K562 (cell line): ENCODE measurements around the gene PARP4. TPM values are rescaled to one million over a fixed set of nuclear protein-coding genes. Genes with fewer than 3 reads are reported as not detected.

ENCODE experiments used
- ASH1L ChIP-seq: fragments of 450-650 bp; IDR thresholded peaks from 2 replicates; pipeline ENCODE4 v1.6.1; 2018; ENCODE audit warnings: borderline replicate concordance, mild to moderate bottlenecking, low read depth; ENCODE audit not compliant: partially characterized antibody
- BCOR ChIP-seq: fragments of 450-650 bp; IDR thresholded peaks from 2 replicates; pipeline ENCODE4 v1.6.1; 2016
- CREM ChIP-seq: IDR thresholded peaks from 2 replicates; pipeline ENCODE4 v1.6.1; 2014; ENCODE audit warnings: antibody characterized with exemption, low read depth
- EP400 ChIP-seq: fragments of 450-650 bp; IDR thresholded peaks from 2 replicates; pipeline ENCODE4 v1.6.1; 2017; ENCODE audit warnings: antibody characterized with exemption, mild to moderate bottlenecking, moderate library complexity
- FOXK2 ChIP-seq, 2 experiments: fragments of 450-650 bp; IDR thresholded peaks in 1 of 2; conservative IDR thresholded peaks in 1 of 2; 2 replicates each; pipeline ENCODE4 v1.6.1; 2016; ENCODE audit warnings: low read depth in 2 of 2, mild to moderate bottlenecking in 1 of 2
- HIVEP1 ChIP-seq: fragments of 250-450 bp; sonication (Bioruptor Pico); IDR thresholded peaks from 2 replicates; pipeline ENCODE4 v1.4.0; 2020; ENCODE audit warnings: mild to moderate bottlenecking
- MCM3 ChIP-seq: fragments of 450-650 bp; IDR thresholded peaks from 2 replicates; pipeline ENCODE4 v1.6.1; 2016
- NFRKB ChIP-seq: fragments of 450-650 bp; IDR thresholded peaks from 2 replicates; pipeline ENCODE4 v1.6.1; 2016; ENCODE audit warnings: low read depth
- SMARCA4 ChIP-seq: fragments of 450-650 bp; IDR thresholded peaks from 2 replicates; pipeline ENCODE4 v1.6.1; 2016
- SP1 ChIP-seq: sonication (generic); formaldehyde crosslinking; IDR thresholded peaks from 2 replicates; pipeline ENCODE4 v1.8.1; 2022; ENCODE audit warnings: mild to moderate bottlenecking, missing genetic modification reagents
- SPI1 ChIP-seq: IDR thresholded peaks from 2 replicates; pipeline ENCODE4 v1.6.1; 2011; ENCODE audit warnings: low read depth, low read length, control low read depth, borderline replicate concordance
- SREBF1 ChIP-seq: fragments of 150-350 bp; IDR thresholded peaks from 2 replicates; pipeline ENCODE4 v1.6.1; 2014; ENCODE audit warnings: antibody characterized with exemption, low read depth, low read length, borderline replicate concordance
- SRSF3 ChIP-seq: fragments of 200-400 bp; formaldehyde crosslinking; IDR thresholded peaks from 2 replicates; pipeline ENCODE4 v1.6.1; 2016; ENCODE audit warnings: mild to moderate bottlenecking, low read length, moderate library complexity; ENCODE audit not compliant: insufficient read depth
- TFAM ChIP-seq: fragments of 250-450 bp; sonication (Bioruptor Pico); conservative IDR thresholded peaks from 2 replicates; pipeline ENCODE4 v1.5.0; 2021; ENCODE audit warnings: mild to moderate bottlenecking, moderate library complexity
- THRAP3 ChIP-seq: fragments of 450-650 bp; IDR thresholded peaks from 2 replicates; pipeline ENCODE4 v1.6.1; 2016; ENCODE audit warnings: mild to moderate bottlenecking, inconsistent platforms, borderline replicate concordance
- ZBTB40 ChIP-seq, 2 experiments: fragments of 450-650 bp in 1 of 2; sonication (generic) in 1 of 2; formaldehyde crosslinking in 1 of 2; IDR thresholded peaks; 2 replicates each; pipeline versions ENCODE4 v1.7.1 to v1.9.0; 2016 to 2022; ENCODE audit warnings: inconsistent platforms in 1 of 2, mild to moderate bottlenecking in 1 of 2, missing genetic modification reagents in 1 of 2
- ZFX ChIP-seq: sonication (generic); formaldehyde crosslinking; IDR thresholded peaks from 2 replicates; pipeline ENCODE4 v1.8.0; 2022; ENCODE audit warnings: mild to moderate bottlenecking, missing genetic modification reagents, moderate library complexity
- ZNF224 ChIP-seq: sonication (generic); formaldehyde crosslinking; IDR thresholded peaks from 2 replicates; pipeline ENCODE4 v1.8.0; 2022; ENCODE audit warnings: mild to moderate bottlenecking, missing genetic modification reagents
- ZNF77 ChIP-seq: fragments of 250-450 bp; sonication (Bioruptor Pico); IDR thresholded peaks from 2 replicates; pipeline ENCODE4 v1.5.0; 2020
- polyA plus RNA-seq, 8 experiments: library from polyadenylated mRNA; depleted of rRNA in 4 of 8; stranded (reverse) in 5 of 8; unstranded in 3 of 8; fragments of >200 nt; fragmentation: Nextera tagmentation in 2 of 8; fragmentation: Illumina TruSeq in 1 of 8; extraction: Ambion mirVana in 2 of 8; extraction: Trizol in 1 of 8; gene quantifications; 2 replicates each; pipeline versions ENCODE4 v1.2.1 to v1.2.3, GENCODE V29; 2011 to 2014; ENCODE audit warnings: inconsistent platforms in 1 of 8, missing spikeins in 1 of 8
- total RNA-seq, 7 experiments: library from RNA; depleted of rRNA in 6 of 7; stranded (reverse); fragments of >200 nt in 6 of 7; fragmentation: Illumina TruSeq in 2 of 7; extraction: Trizol in 2 of 7; gene quantifications; 2 replicates each; pipeline versions ENCODE4 v1.2.1 to v1.2.3, GENCODE V29; 2011 to 2021; ENCODE audit warnings: low replicate concordance in 1 of 7

PARP4 gene
- total and polyA plus RNA-seq, 9 of the 15 experiments (the other 6 are each of a cell fraction or from before 2014, with no cell fraction given): 6.3 to 26.3 (median 18.8) TPM

GRCh38 chr13:24512197-24512907 is at the start of gene PARP4 (continued):
- TF ChIP-seq SREBF1 (no peak), SRSF3 (no peak), HIVEP1 (CRISPR knock-in tag) (no peak), EP400 (peak; percentile 90), SPI1 (no peak), THRAP3 (no peak), SP1 (CRISPR knock-in tag) (peak; percentile 16; the same call in 1 of the 2 replicates), ZNF77 (CRISPR knock-in tag) (no peak), BCOR (no peak), SMARCA4 (0 out of 2 replicates have a peak, but pooled peaks have one; percentile 45), NFRKB (0 out of 2 replicates have a peak, but pooled peaks have one; percentile 31), MCM3 (no peak), ZFX (peak; percentile 80), ZBTB40 (IDR thresholded peaks at IDR 0.05) (peak; percentile 85), ZBTB40 (CRISPR knock-in tag; IDR thresholded peaks at IDR 0.05) (no peak), TFAM (CRISPR knock-in tag) (no peak), CREM (peak; percentile 93), ASH1L (no peak), FOXK2 (conservative IDR thresholded peaks at IDR 0.05 in 1 of 2, IDR thresholded peaks at IDR 0.05 in 1 of 2; ENCODE audit: low read depth in 2 of 2) (peak in 1 of 2 experiments; percentile 62; a peak in 1 of 4 replicates), ZNF224 (CRISPR knock-in tag) (no peak)
